Tibial nerve (tissue), 4 donors: ENCODE data around the gene CLCN1.

Experiments used
- EP300 ChIP-seq, 2 donors: sonication (generic); formaldehyde crosslinking; IDR thresholded peaks; one replicate each; pipeline ENCODE4 v1.6.1; 2017; ENCODE audit warnings: antibody characterized with exemption in 2 of 2, mild to moderate bottlenecking in 1 of 2
- POLR2A ChIP-seq, 2 donors: fragments of 450-650 bp; IDR thresholded peaks; one replicate each; pipeline ENCODE4 v1.6.1; 2017; ENCODE audit warnings: antibody characterized with exemption in 2 of 2, mild to moderate bottlenecking in 2 of 2, moderate library complexity in 2 of 2
- TF ChIP-seq, protein P1 (sequence below), 5 experiments: fragments of 200-600 bp in 3 of 5; fragments of 450-650 bp in 2 of 5; sonication (generic) in 3 of 5; IDR thresholded peaks; one replicate each; pipeline ENCODE4 v1.5.1; 2016 to 2019; ENCODE audit warnings: antibody characterized with exemption in 5 of 5, mild to moderate bottlenecking in 3 of 5, moderate library complexity in 2 of 5

DNA sequence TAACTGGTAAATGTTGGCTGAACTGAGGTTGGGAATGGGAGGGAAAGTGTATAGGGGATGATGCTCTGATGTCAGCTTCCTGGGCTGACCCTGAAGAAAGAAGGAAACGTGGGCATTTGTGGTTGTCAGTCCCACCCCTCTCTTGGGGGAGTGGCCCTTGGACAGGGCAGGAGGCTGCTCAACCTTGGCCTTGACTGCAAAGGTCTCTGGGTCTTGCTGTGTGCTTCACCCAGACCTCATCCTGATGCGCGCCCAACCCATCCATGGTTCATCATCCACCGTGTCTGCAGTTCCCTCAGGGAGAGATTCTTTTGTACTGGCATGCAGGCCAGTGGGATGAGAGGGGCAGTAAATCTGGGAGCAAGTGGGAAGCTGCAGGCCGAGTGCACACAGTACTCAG is 60.5 kb downstream of the CLCN1 start:
- TF ChIP-seq, protein P1, sequence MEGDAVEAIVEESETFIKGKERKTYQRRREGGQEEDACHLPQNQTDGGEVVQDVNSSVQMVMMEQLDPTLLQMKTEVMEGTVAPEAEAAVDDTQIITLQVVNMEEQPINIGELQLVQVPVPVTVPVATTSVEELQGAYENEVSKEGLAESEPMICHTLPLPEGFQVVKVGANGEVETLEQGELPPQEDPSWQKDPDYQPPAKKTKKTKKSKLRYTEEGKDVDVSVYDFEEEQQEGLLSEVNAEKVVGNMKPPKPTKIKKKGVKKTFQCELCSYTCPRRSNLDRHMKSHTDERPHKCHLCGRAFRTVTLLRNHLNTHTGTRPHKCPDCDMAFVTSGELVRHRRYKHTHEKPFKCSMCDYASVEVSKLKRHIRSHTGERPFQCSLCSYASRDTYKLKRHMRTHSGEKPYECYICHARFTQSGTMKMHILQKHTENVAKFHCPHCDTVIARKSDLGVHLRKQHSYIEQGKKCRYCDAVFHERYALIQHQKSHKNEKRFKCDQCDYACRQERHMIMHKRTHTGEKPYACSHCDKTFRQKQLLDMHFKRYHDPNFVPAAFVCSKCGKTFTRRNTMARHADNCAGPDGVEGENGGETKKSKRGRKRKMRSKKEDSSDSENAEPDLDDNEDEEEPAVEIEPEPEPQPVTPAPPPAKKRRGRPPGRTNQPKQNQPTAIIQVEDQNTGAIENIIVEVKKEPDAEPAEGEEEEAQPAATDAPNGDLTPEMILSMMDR (IDR thresholded peaks at IDR 0.05): no peak
- TF ChIP-seq EP300 (IDR thresholded peaks at IDR 0.05) (no peak), POLR2A (IDR thresholded peaks at IDR 0.05) (no peak)
